B cell (primary cell): ENCODE results near the gene PSMD3.

Experiments
- EZH2 ChIP-seq: IDR thresholded peaks from 2 replicates; pipeline ENCODE4 v1.6.1; 2012; ENCODE audit warnings: borderline replicate concordance, low read depth, mild to moderate bottlenecking, moderate library complexity, low read length; ENCODE audit not compliant: insufficient read depth, poor library complexity, severe bottlenecking
- TF ChIP-seq, protein P1 (sequence below): fragments of 200-600 bp; IDR thresholded peaks from one replicate; pipeline ENCODE4 v1.8.0; 2022; ENCODE audit warnings: antibody characterized with exemption, mild to moderate bottlenecking

DNA sequence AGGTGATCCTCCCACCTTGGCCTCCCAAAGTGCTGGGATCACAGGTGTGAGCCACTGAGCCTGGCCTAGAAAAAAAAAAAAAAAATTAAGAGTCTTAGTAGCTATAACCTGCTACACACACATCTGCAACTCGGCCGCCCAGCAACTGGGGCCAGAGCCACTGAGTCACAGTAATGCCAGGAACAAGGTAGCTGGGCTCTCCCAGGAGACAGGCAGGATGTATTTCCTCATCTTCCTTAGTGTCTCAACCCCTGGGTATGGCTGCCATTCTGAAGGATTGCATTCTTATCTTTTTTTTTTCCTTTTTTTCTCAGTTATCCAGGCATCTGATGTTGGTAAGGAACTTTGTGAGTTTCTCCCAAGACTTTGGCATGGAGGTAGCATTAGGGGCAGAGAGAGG is 7.1 kb upstream of the PSMD3 start:
- TF ChIP-seq, protein P1, sequence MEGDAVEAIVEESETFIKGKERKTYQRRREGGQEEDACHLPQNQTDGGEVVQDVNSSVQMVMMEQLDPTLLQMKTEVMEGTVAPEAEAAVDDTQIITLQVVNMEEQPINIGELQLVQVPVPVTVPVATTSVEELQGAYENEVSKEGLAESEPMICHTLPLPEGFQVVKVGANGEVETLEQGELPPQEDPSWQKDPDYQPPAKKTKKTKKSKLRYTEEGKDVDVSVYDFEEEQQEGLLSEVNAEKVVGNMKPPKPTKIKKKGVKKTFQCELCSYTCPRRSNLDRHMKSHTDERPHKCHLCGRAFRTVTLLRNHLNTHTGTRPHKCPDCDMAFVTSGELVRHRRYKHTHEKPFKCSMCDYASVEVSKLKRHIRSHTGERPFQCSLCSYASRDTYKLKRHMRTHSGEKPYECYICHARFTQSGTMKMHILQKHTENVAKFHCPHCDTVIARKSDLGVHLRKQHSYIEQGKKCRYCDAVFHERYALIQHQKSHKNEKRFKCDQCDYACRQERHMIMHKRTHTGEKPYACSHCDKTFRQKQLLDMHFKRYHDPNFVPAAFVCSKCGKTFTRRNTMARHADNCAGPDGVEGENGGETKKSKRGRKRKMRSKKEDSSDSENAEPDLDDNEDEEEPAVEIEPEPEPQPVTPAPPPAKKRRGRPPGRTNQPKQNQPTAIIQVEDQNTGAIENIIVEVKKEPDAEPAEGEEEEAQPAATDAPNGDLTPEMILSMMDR: no peak
- no peak for TF ChIP-seq EZH2
